ENCODE data around the gene KCNMB3.

- TF ChIP-seq CTCF (IDR thresholded peaks at IDR 0.05), result no peak
- no peak for TF ChIP-seq POLR2A (IDR thresholded peaks at IDR 0.05)
These were observed 25.8 kb upstream of the KCNMB3 start for GRCh38 chr3:179276743-179277142.
